Choroid plexus epithelial cell (primary cell): ENCODE measurements around the gene LFNG.
A peak's percentile ranks its signal among the peaks of the same experiment; 100 is the strongest.

Experiments used
- DNase-seq: peaks from one replicate; pipeline ENCODE4 v3.0.0-alpha.2; 2010; ENCODE audit warnings: low read depth
- H3K4me3 ChIP-seq: 2 replicates; pipeline ENCODE4 v1.5.1; 2011; ENCODE audit warnings: low read depth, mild to moderate bottlenecking, control low read depth, low read length, moderate library complexity
- CTCF ChIP-seq: conservative IDR thresholded peaks from 2 replicates; pipeline ENCODE4 v1.5.1; 2011; ENCODE audit warnings: low read depth, mild to moderate bottlenecking, control low read depth, inconsistent platforms, low read length, moderate library complexity

Gene LFNG

GRCh38 chr7:2551418-2551817 is 31.8 kb downstream of the LFNG start:
- no peak for DNase-seq
- no peak overlapping the region for H3K4me3 ChIP-seq
- TF ChIP-seq CTCF = no peak

GRCh38 chr7:2553108-2553507 is 33.5 kb downstream of the LFNG start:
- TF ChIP-seq CTCF = no peak
- DNase-seq = no peak
- H3K4me3 ChIP-seq = no peak overlapping the region

- DNase-seq = no peak
- TF ChIP-seq CTCF = no peak
- peak overlapping the region; percentile 69 for H3K4me3 ChIP-seq
Measured at GRCh38 chr7:2553831-2554581, 34.4 kb downstream of the LFNG start.

GRCh38 chr7:2554661-2555111 is 35.1 kb downstream of the LFNG start:
- DNase-seq = no peak
- peak overlapping the region; percentile 69 for H3K4me3 ChIP-seq
- TF ChIP-seq CTCF = no peak

GRCh38 chr7:2555121-2556052 is 35.8 kb downstream of the LFNG start, which contains the start of gene BRAT1:
Gene BRAT1, minus strand, starts transcription at chr7:2555524. Its CDS starts 1,093 bp downstream, at chr7:2554431.
- TF ChIP-seq CTCF = peak; percentile 61
- H3K4me3 ChIP-seq = peak within 1 kb of the TSS; percentile 69
- DNase-seq = peak; percentile 95

- DNase-seq = peak; percentile 92
- no peak for TF ChIP-seq CTCF
- H3K4me3 ChIP-seq = peak within 1 kb of the TSS; percentile 81
Measured at GRCh38 chr7:2558629-2559282, 39.2 kb downstream of the LFNG start, which contains the start of gene IQCE. Gene IQCE, plus strand, starts transcription at chr7:2558979. Its CDS starts 203 bp downstream, at chr7:2559182.
